ENCODE measurements around the gene ZNF467. TPM values are rescaled to one million over a fixed set of nuclear protein-coding genes. Genes with fewer than 3 reads are reported as not detected.
A peak's percentile ranks its signal among the peaks of the same experiment; 100 is the strongest.

The ZNF467 gene
- total RNA-seq, 2 donors from 2014 or later = 3.2 to 11.0 TPM

GRCh38 chr7:149716007-149716931 lies 57.1 kb downstream of the ZNF467 start:
- H3K36me3 ChIP-seq = peaks cover 5% of the 10 kb centered on the region
- no peaks in the 10 kb centered on the region for H3K27me3 ChIP-seq
- peak overlapping the region; percentile 72 to 76 for H3K4me3 ChIP-seq
- peak overlapping the region; percentile 94 for H3K27ac ChIP-seq
- H3K4me1 ChIP-seq = peaks cover 0 to 62% of the 10 kb centered on the region in 2 donors
- peaks cover 0 to 8% of the 10 kb centered on the region in 2 donors for H3K9me3 ChIP-seq
- no peak for TF ChIP-seq CTCF (IDR thresholded peaks at IDR 0.05)
- peak; percentile 57 for DNase-seq (ENCODE audit: low spot score)

GRCh38 chr7:149715476-149715875 lies 57.9 kb downstream of the ZNF467 start:
- H3K36me3 ChIP-seq = no peaks in the 10 kb centered on the region
- H3K4me3 ChIP-seq = peak overlapping the region; percentile 72 to 76
- H3K27me3 ChIP-seq = no peaks in the 10 kb centered on the region
- H3K27ac ChIP-seq = peak overlapping the region; percentile 94
- H3K4me1 ChIP-seq = peaks cover 0 to 56% of the 10 kb centered on the region in 2 donors
- no peak for TF ChIP-seq CTCF (IDR thresholded peaks at IDR 0.05)
- peak; percentile 57 for DNase-seq (ENCODE audit: low spot score)
- peaks cover 6 to 16% of the 10 kb centered on the region in 2 donors for H3K9me3 ChIP-seq

- Histone ChIP-seq H3K4me3 (peak overlapping the region; percentile 72 to 76), H3K27me3 (no peaks in the 10 kb centered on the region), H3K36me3 (no peaks in the 10 kb centered on the region), H3K4me1 (peaks cover 0 to 52% of the 10 kb centered on the region in 2 donors), H3K9me3 (peaks cover 8 to 21% of the 10 kb centered on the region in 2 donors), H3K27ac (peak overlapping the region; percentile 94)
- DNase-seq (ENCODE audit: low spot score) = peak; percentile 63
- no peak for TF ChIP-seq CTCF (IDR thresholded peaks at IDR 0.05)
Observed at GRCh38 chr7:149714910-149715471, 58.4 kb downstream of the ZNF467 start.

Other genes with a start within 250 kb of the ZNF467 start
- 10 to 100 TPM in 1 of 2 donors, 1 to 10 TPM in 1; 7.0 to 11.0 TPM for gene ZNF862, start 64.8 kb upstream of the ZNF467 start, total RNA-seq
- 100 to 1,000 TPM in 1 of 2 donors, 10 to 100 TPM in 1; 60.7 to 122 TPM for gene ATP6V0E2, start 100.4 kb upstream of the ZNF467 start, total RNA-seq

Measured in right atrium auricular region (tissue), 2 donors.